DMS153 treated with DMSO at 0.1 percent for 48 hours (cell line): ENCODE measurements around the gene WASHC2A.
"Not testable (repeated sequence)": the region's sequence is repeated elsewhere in the genome, so short reads cannot be mapped to it uniquely, and the experiment has no call there.

ENCODE experiments used
- DNase-seq: peaks from one replicate; lab custom pipeline; 2025; ENCODE audit not compliant: unreplicated experiment; lab: John Stamatoyannopoulos, UW

The WASHC2A gene

DNA sequence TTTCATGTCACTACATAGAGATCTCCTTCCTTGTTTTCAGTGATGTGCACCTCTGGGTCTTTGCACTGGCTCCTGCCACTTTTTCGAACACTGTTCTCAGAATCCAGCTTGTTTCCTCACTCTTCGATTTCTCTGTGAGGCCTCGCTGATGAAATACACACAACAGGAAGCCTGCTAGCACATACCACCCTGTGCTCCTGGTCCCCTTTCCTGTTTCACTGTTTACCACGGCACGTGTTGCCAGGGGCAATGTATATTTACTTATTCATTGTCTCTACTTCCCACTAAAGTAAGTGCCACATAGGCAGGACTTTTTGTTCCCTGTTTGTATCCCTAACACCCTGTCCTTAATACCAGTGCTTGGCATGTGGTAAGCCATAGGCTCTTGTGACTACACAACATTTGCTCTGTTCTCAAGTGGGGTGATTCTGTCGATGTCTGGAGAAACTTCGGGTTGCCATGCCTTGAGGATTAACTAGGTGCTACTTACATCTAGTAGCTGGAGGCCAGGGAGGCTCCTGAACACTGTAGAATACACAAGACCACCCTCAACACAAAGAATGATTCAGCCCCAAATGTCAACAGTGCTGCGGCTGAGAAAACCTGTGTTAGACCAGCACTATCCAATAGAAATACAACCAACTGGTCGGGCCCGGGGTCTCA lies 75.9 kb downstream of the WASHC2A start:
- not testable (repeated sequence) for DNase-seq

DNA sequence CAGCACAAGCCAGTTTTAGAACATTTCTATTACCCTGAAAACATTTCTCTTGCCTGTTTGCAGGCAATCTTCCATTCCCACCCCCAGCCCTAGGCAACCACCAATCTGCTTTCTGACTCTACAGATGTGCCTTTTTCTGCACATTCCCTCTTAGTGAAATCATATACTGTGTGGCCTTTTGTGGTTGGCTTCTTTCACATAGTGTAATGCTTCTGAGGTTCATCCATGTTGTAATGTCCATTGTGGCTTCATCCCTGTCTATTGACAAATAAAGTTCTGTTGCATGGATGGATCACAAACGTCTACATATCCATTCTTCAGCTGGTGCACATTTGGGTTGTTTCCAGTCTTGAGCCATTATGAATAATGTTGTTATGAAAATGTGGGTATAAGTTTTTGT lies 77.8 kb downstream of the WASHC2A start:
- not testable (repeated sequence) for DNase-seq

DNA sequence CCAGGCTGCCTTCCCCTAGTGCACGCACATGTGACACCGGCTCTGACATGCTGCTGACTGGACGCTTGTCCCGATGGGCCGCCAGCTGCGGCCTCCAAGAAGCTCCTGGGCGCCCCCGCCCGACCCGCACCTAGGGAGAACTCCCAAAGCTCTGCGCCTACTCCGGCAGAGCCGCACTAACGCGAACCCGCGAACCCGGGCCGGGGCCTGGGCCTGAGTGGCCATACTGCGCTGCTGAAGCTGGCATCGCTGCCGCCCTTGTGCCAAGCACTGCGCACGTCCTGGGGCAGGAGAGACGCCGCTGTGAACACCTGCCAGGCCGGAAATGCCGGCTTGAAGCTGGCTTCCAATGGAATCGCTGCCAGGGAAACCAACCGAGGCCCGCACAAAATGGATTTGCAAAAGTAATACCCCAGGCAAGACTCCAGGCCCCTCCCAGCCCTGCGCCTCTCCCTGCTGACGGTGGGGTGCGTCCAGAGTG lies 85.1 kb downstream of the WASHC2A start:
- no peak for DNase-seq

DNA sequence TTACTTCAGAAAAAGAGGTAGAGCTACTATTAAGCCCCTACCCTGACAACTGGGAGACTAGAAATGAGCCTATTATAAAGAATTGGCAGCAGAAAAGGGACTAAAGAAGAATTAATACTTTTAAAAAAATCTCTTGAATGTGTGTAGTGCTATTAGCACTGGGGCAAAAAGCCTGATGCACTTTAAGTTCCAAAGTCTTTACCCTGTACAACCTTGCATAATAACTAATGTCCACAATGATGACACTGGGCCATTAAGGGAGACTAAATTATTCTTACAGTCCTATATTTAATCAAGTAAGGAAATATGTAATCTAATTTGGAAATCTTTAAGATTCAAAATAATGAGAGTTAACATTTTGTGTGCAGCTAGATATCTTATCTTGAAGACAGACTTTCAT lies 90.1 kb downstream of the WASHC2A start:
- not testable (repeated sequence) for DNase-seq

DNA sequence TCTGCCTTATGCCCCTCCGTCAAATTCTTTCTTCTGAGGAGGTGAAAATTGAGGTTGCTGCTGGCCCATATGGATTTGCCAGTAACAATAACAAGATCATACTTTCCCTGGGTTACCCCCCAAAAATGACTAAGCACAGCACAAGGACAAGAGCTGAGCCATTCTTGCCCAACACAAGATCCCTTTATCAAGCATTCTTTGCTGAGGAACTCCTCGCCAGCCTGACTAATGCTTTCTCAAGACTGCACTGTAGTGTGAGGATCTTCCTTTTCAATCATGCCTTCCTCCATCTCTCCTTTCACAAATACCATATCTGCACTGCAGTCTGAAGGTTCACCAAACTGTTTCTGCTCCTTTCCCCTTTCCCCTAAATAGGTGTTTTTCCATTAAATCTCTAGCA lies 92.1 kb downstream of the WASHC2A start:
- DNase-seq, result not testable (repeated sequence)

DNA sequence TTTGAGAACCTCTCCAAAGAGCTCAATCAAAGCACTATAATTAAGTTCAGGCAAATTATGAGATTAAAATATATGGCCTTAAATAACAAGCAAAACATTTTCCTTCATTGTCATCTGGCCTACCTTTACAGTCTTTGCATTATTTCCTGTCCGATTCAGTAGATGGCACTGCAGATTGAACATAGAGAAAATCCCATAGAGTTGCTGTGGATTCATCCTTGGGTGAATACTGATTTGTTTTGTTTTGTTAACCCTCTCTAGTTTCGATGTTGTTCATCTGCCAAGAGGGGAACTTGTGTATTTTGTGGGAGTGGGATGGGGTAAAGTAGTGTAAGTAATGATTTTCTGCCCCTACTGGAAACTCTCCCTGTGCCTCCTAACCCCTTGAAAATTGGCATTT lies 97.3 kb downstream of the WASHC2A start:
- not testable (repeated sequence) for DNase-seq

DNA sequence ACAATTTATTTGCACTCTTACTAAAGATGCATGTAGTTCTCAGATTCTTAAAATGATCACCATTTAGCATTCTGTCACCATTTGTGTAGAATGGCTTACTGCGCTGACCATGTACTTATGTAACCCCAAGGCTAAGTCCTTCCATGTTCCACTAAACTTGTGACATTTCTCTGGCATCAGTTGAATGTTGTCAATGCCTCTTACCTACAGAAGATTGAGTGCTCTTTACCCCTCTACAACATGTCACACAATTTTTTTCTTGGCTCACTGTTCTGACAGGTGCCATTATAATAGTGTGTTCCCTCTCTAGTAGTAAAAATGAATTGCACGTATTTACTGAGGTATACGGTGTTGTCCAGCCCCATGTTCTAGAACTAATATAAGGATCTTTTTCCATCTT lies 100.1 kb downstream of the WASHC2A start:
- DNase-seq, result not testable (repeated sequence)

DNA sequence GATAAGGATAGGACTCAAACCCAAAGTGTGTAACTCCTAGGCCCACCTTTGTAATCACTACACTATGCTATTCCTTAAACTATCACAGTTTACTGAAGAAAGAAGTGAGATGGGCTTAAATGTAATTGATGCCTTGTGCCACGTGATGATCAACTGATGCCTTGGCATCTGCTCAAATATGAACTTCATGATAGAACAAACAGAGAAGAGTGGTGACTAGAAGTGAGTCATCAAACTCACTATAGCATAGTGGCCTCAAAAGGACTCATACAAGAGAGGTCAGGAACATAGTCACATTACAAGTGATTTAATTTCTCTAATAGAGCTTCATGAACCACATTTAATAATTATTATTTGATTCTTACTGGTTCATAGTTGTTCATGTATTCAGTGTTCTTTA lies 101.8 kb downstream of the WASHC2A start:
- not testable (repeated sequence) for DNase-seq

DNA sequence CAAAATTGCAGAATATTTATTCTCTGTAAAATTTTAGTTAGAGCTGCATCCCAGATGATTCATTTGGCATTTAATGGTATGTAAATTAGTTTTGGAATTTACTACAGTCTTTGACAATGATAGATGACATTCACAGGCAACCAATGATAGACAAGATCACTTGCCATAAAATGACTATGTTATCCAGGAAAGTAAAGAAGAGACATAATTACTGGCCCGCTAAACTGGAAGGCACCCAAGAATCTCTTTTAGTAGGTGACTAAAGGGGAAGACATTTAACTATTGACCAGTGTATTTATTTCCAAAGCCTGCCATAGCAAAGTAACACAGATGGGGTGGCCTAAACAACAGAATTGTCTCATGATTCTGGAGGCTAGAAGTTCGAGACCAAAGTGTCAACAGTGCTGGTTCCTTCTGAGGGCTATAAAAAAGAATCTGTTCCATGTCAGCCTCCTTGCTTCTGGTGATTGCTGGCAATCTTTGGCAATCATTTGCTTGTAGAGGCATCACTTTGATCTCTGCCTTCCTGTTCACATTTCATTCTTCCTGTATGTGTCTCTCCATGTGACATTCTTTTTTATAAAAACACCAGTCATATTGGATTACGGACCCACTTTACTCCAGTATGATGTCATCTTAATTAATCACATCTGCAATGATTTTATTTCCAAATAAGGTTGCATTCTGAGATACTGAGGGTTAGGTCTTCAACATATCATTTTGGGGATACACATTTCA lies 107.2 kb downstream of the WASHC2A start:
- not testable (repeated sequence) for DNase-seq
